AG08395 (cell line): ENCODE measurements around the gene SLC22A4.

Source experiments
- DNase-seq: peaks from one replicate; pipeline ENCODE4 v3.0.0; 2012; ENCODE audit warnings: mixed read lengths, low spot score

SLC22A4 gene

DNA sequence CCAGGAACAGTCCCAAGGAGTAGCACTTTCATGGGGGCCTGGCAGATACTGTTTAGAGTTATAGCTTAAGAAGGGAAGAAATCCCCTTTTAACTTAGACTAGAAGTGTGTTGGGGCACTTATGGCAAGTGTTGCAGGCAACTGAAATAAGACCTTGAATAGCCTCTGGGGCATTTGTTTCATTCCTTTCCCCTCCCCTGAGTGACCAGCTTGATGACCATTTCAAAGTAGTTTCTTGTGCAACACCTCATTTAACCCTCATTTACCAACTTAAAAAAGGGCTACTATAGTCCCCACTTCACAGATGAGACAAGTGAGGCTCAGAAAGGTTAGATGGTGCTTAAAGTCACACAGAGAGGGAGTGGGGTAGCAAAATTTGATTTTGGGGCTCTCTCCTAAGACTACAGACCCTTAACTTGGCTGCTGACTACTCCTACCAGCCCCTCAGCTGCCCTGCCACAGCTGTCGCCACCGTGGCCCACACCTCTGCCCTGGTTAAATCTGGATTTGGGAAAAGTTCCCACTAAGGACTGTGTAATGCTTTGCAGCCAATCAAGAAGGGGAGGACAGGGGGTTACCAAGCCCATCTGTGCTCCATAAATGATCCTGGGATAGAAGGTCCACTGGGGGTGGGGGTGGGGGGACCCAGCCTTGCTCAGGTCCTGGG is 31.2 kb upstream of the SLC22A4 start:
- no peak for DNase-seq

DNA sequence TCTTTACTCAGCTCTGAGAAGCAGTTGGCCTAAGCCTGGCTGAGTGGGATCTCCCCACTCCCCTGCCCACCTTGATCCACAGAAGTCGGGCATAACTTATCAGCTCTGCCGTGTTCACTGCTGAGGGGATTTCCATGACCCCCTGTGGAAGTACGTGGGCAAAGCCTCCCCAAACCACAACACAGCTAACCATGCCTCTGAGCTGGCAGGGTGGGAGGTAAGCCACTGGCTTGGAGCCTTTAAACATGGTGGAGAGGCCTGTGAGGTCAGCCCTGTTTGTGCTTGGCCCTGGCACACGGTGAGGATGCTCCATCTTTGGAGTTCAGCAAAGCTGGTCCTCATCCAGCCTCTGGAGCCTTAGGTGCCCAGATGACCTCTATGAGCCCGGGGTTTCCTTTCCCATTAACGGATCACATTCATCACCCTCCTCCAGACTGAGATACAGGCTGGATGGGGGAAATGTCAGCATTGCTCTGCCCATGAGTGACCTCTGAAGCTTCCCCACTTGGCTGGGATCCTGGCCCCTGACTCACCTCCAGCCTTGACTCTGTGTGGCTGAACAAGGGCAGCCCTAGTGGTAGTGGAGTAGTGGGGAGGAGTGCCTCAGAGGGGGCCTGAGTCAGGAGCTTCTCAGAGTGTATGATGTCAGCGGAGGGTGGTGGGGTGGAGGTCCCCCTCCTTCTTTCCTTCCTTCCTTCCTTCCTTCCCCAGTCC is 30.5 kb upstream of the SLC22A4 start:
- peak; percentile 92 for DNase-seq

- DNase-seq = no peak
Measured at GRCh38 chr5:132264546-132265335, 29.5 kb upstream of the SLC22A4 start.

GRCh38 chr5:132265336-132266030 is 28.7 kb upstream of the SLC22A4 start:
- peak; percentile 96 for DNase-seq

- DNase-seq = no peak
Measured at GRCh38 chr5:132266031-132266835, 28.0 kb upstream of the SLC22A4 start.

DNA sequence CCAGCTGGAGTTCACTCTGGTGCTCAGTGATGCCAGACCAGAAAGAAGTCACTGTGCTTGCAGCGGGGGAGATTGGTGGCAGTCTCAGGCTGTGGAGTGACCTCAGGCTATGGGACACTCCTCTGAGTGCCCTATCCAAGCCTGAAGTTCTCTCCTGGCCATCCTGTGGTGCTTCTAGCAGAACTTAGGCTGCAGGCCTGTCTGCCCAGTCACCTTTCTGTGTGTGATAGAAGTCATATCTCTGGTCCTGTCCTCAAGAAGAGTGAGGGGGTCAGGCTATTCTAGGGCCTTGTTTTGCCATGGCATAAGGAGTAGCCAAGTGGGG is 27.4 kb upstream of the SLC22A4 start:
- no peak for DNase-seq

- no peak for DNase-seq
Measured at GRCh38 chr5:132267166-132267739, 26.9 kb upstream of the SLC22A4 start.

GRCh38 chr5:132267931-132268768 is 26.0 kb upstream of the SLC22A4 start:
- no peak for DNase-seq

DNA sequence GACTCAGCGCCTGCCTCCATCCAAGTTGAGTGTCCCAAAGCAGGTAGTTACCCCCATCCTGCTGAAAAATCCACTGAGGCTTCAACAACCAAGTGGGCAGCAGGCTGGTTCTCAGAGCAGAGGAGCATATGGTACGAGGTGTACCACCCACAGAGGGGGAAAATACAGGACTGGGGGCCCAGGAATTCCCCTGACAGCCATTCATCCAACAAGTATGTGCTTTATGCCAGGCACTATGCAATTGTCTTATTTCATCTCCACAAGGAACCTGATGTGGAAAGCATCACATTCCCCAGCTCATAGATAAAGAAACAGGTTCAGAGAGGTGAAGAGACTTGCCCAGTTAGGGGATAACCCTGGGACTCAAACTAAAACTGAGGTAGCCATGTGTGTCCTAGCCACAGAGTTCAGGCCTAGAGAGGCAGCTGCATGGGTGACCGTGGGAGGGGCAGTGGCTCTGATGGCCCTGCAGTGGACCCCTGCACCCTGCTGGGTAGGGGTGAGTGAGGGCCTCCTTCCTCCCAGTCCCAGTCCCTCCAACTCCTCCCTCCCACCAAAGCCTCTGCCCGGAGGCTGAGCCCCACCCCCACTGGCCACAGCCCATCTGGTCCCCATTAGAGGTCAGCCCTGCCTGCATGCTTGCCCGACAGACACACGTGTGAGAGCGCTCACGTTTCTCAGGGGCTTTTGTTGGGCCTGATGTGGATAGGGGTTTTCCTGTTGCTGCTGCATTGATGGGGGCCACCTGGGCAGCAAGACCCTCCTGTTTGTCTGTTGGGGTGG is 25.2 kb upstream of the SLC22A4 start:
- DNase-seq = peak; percentile 82

- DNase-seq = no peak
Measured at GRCh38 chr5:132269635-132270334, 24.4 kb upstream of the SLC22A4 start.

GRCh38 chr5:132270335-132270665 is 23.9 kb upstream of the SLC22A4 start:
- no peak for DNase-seq

GRCh38 chr5:132270706-132271105 is 23.5 kb upstream of the SLC22A4 start:
- DNase-seq = no peak

- no peak for DNase-seq
Measured at GRCh38 chr5:132271251-132272246, 22.6 kb upstream of the SLC22A4 start.

DNA sequence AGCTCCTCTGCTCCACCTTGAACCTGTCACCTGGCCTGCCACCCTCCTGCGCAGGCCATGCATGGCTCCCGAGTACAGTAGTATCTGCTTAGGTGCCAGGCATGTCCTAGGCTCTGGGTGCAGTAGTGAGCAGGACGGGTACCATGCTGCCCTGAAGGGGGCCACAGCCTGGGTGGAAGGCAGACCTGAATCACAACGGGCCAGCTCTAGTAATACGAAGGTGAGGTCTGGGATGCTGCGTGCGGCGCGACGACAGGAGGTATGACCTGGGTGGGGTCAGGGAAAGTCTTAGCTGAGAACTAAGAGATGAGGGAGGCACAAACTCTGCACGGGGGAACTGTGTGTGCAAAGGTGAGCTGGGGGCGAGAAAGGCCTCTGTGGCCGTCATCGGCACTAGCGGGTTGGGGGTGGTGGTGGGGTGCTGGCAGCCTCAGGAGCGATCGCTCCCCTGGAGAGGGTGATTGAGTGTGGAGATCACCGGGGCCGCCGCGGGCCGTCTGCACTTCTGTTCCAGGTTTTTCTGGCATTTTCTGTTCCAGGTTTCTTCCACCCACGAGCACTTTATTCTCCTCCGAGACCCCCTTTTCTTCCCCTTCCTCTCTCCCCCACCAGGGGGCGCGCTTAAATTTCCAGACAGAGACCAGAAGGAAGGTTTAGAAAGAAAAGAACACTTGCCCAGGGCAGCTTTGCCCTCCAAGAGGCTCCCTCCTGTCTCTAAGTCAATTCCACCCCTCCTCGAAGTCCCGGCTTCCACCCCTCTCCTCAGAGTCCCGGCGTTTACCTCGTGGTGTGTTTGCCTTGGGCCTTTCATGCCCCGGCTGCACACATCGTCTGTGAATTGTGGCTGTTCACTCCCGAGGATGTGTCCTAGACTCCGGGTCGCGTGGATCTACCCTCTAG is 21.6 kb upstream of the SLC22A4 start:
- no peak for DNase-seq

DNA sequence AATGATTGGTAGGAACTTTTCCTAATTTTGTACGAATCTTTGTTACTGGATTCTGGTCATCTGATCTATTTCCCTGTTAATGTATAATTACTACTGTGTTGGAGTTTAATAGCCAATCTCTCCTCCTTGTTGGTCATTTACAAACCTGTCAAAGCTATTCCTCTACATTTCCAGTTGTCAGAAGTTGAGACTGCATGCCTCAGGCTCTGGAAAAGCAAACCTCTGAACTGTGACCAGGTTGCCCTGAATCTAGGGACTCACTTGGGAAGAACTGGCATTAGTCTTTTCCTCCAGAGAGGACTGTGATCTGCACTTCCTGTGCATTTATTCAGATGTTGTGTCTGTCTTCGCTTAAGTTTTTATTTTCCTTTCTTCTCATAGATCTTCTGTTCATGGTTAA is 20.6 kb upstream of the SLC22A4 start:
- no peak for DNase-seq

DNA sequence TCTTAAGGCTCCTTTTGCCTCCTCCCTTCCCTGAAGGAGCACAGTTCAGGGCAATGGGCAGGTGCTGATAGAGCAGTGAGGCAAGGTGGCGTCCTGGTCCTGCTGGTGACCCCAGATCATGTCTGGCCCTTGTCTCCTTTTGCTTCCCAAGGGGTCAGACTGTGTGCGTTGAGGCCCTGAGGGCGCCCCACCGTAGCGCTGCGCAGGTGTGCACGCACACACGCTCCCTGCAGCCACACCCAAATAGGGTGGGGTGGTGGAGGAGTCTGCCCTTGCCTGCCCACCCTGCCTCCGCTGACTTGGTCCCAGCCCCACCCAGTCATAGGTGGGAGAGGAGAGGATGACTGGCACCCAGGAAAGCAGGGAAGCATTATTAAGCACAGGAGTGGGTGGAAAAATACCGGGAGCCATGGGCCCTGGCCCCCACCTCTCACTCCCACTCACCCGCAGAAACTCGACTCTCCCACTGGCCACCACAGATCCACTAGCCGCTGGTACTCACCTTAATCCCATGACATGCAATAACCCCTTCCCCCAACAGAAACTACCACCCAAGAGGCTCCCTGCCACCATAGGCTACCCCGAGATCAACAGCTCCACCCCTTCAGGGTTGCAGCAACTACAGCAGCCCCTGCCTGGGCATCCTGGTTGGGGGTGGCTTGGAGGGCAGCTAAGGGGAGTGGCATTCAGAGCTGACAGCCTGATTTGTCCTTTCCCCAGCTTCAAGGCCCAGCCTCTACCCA is 20.0 kb upstream of the SLC22A4 start:
- DNase-seq = no peak
